Inferior parietal cortex (tissue), 1 donor: ENCODE data around the gene IRAK2.

Experiments used
- DNase-seq: peaks from one replicate; pipeline ENCODE4 v3.0.0-alpha.2; 2016; ENCODE audit errors: extremely low spot score

Gene IRAK2

DNA sequence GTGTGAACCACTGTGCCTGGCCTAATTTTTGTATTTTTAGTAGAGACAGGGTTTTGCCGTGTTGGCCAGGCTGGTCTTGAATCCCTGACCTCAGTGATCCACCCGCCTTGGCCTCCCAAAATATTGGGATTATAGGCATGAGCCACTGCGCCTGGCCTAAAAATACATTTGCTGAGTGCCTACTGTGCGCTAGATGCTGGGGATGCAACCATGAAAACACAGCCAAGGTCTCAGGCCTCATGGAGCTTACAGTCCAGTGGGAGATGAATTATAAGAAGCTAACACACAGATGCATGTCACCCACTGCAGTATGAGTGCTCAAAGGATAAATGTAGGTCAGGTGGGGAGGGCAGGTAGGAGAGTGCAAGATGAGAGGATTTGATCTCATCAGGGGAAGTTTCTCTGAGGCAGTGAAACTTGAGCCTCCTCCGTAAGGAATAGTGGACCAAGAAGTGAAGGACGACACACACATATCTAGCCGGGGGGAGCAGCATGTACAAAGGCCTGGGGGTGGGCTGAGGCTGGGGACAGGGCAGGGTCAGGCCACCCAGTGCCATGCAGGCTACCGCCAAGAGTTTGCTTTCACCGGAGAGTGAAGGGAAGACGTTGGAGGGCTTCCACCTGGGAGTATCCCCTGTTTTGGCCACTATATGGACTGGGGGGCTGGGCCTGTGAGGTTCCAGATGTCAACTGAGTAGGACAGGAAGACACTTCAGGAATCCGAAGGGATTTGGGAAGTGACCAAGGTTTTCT, 24.3 kb downstream of the IRAK2 start:
- no peak for DNase-seq

DNA sequence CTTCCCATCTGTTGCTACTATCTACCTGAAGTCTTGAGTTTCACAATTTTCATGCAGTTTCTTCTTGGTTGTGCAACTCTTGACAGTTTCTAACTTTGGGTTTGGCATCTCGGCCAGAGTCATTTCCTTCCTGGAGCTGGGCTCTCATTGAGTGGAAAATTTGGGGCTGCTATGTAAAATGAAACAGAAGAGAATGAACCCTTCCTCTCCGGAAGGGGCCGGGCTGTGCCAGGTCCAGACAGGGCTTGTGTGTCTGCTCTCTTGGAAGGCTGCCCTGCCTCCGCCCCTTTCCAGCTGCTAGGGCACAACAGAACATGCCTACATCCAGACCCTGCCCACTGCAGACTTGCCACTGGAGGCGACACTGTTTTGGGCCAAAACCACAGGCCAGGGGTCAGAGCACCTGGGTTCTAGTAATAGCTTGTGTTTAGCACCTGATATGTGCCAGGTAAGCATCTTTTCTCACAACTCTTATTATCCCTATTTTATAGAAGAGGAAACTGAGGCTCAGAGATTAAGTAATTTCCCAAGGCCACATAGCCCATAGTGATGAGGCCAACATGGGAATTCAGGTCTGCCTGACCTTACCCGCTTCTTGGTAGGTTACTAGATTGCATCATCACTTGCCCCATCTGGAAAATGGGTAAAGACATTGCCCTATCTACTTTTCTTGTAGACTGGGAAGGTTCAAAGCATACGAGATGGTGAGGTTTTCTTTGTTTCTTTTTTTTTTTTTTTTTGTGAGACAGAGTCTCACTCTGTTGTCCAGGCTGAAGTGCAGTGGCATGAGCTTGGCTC, 25.0 kb downstream of the IRAK2 start:
- peak; percentile 86 for DNase-seq

DNA sequence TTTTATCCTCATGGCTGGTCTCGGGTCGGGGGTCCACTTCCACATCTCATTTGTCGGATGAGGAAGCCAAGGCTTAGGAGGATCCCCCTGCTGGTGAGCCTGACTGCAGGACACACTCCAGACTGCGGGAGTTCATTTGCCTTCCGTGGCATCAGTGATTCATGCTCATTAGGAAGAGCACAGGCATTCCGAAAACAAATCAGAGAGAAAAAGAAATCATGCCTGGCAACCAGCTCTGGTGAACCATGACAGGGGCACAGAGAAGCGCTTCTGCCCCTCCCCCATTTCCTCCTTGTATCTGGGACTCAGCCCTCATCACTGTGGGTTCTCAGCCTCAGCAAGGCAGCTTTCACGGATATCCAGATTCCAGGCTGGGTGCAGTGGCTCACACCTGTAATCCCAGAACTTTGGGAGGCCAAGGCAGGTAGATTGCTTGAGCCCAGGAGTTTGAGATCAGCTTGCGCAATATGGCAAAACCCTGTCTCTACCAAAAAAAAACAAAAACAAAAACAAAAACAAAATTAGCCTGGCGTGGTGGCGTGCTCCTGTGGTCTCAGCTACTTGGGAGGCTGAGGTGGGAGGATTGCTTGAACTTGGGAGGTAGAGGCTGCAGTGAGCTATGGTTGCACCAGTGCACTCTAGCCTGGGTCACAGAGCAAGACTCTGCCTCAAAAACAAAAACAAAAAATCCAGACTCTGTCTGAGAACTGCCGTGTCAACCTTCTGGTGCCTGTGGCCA, 28.4 kb downstream of the IRAK2 start:
- DNase-seq: no peak

DNA sequence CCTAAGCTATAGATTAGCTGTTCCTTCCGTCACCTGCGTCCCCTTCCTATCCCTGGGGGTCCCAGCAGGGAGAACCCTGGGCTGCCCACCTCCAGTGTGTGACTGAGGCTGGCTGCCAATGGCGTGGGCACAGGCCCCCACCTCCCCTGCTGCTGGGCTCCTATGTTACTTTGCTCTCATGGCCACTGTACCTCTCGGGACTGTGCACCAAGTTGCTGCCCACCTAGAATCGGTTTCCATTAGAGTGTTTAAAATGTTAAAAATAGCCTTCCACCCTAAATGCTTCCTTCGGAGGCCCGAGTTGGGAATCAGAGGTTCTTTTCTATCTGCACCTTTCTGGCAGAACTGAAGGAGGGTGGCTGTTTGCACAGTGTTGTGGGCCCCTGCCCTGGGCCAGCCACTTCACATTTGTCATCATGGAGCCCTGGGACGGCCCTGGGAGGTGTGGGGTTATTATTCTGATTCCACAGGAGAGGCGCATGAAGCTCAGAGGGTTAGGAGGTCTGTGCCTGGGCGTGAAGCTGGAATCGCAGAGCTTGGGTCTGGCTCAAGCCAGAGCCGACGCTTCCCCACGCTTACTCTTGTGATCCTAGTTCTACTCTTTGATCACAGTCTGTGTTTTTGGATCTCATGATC, 29.1 kb downstream of the IRAK2 start:
- DNase-seq: no peak

DNA sequence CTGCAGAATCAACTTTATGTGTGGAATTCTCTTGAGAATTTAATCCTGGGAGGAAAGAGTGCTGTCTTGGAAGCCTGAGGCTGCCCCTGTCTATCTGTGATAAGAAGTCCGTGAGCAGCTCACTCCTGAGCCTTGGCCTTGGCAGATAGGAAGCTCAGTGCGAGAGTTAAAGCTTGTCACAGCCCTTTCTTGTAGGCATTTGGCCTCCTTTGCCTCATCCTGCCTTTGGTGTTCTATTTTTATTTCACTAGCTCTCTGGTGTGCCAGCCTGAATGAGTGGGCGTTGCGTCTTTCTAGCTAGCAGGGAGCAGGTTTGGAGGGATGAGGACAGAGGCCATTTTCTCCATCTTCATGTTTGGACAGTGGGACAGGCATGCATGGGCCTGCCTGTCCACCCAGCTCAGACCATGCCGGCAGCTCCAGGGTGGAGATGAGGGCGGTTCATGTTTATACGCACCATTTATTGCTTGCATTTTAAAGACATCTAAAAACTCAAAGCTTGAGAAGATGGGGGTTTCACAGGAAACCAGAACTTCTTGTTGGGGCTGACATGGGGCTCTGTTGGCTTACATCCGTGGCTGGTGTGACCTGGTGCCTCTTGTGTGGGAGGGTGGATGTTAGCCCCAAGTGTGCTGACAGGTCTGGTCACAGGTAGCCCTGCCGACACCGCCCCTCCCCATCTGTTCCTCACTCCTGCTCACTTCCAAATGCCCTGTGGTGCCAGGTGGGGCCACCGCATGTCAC, 29.8 kb downstream of the IRAK2 start:
- peak; percentile 64 for DNase-seq

DNA sequence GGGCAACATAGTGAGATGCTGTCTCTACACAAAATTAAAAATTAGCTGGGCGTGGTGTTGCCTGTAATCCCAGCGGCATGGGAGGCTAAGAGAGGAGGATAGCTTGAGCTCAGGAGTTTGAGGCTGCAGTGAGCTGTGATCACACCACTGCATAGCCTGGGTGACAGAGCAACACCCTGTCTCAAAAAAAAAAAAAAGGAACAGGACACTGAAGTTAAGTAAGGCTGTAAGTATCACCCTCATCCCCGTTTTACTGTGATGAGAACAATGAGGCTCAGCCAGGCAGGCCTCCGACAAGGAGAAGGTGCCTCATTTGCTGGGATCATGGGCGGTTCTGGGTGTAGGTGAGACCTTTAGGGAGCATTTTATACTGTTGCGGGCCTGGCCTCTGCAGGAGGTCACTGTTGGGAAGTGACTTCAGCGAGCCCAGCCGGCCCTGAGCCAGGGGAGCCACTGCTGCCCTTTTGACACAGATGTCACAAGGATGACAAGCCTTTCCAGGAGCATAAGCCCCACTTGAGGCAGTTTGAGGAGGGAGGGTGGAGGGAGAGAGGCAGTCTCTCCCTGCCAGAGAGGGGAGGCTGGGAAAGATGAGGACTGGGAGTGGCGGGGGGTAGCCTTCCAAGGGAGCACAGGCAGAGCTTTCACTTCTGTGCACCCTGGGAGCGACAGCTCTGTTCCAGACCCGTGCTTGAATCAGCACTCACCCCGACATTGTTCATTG, 30.8 kb downstream of the IRAK2 start:
- peak; percentile 27 for DNase-seq

DNA sequence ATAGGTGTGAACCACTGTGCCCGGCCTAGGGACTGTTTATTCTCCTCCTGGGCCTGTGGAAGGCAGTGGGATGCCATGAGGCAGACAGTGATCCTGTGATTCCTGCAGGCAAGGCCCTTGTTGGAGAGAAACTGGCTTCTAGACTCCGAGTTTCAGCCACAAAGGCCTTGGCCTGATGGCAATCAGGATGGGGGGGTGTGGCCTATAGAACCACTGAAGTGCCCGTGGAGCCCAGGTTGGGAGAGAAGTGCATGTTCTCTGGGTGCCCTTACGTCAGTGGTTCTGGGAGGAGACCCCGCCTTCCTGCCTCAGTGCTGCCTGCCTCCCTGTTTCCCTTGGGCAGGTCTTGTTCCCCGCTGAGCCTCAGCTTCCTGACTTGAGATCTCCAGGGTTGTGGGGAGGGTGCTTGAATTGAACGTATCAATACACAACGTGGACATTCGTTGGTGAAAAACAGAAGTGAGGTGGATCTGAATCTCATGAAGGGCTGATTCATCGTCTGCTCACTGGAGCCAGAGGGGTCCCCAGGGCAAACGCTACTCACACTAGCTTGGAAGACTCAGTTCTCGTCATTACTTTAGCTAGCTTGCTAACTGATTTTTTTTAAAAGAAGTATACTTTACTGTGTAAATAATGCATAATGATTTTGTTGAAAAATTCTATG, 31.8 kb downstream of the IRAK2 start:
- no peak for DNase-seq

DNA sequence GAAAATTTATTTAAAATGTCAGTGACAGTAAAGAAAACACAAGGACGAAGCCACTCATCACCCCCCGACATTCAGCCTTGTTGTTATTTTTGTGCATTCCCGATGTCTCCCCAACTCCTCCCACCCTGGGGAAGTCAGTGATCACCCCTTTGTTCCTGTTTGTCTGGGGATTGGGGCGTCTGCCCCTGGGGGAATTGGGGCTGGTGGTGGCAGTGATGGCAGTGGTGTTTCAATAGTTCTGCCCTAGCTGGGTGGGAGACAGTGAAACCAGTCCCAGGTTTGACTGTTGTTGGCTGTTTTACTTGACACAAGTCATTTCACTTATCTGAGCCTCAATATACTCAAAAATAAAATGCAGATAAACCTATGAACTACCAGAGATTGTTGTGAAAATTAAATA, 33.5 kb downstream of the IRAK2 start:
- no peak for DNase-seq

DNA sequence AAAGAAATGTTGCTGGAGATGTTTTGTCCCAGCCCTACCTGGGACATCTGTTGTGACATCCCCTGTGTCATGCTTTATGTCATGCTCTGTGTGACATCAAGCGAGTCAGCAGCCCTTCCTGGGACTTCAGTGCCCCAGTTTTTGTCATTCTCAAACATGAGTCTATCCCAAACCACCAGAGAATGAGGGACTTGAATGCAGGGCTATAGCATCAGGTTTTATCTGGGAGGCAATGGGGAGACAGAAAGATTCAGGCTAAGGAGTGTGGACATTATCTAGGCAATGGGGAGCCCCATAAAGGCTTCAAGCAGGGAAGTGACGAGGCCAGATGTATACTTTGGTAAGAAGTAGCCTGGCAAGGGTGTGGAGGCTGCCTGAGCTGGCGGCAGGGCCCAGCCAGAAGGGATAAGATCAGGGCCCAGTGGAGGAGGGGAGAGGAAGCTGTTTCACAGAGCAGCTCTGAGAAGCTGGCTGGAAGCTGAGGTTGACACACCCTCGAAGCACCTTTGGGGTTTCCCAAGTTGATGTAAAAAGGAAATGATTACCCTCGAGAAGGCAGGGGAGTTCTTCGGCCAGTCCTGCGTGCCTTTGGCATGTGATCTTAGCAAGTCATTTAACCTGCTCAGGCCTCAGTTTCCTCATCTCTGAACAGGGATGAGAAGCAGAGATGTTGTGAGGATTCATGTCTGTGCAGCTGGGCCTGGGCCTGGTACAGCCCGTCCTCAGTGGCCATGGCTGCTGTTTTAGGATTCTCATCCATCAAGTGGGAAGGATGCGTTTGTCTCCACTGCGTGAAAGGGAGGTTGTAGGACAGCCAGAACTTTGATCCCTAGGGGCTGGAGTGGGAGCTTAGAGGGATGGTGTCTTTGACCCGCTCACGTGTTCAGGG, 34.3 kb downstream of the IRAK2 start:
- DNase-seq: no peak

DNA sequence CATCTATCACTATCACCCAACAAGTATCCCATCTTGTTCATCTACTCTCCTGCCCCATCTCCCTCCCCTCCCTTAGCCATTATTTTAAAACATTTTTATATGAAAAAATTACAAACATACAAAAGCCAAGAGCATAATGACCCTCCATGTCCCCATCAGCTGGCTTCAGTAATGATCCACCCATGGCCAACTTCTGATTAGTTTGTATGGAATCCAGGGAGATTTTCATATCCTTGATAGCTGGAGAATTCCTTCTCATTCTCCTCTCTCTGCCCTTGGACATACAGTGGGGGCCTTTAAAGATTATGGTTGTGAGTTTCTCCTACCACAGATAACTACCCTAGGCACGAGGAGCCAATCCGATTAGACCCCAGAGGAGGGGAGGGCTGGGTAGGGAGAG, 40.2 kb downstream of the IRAK2 start:
- no peak for DNase-seq

DNA sequence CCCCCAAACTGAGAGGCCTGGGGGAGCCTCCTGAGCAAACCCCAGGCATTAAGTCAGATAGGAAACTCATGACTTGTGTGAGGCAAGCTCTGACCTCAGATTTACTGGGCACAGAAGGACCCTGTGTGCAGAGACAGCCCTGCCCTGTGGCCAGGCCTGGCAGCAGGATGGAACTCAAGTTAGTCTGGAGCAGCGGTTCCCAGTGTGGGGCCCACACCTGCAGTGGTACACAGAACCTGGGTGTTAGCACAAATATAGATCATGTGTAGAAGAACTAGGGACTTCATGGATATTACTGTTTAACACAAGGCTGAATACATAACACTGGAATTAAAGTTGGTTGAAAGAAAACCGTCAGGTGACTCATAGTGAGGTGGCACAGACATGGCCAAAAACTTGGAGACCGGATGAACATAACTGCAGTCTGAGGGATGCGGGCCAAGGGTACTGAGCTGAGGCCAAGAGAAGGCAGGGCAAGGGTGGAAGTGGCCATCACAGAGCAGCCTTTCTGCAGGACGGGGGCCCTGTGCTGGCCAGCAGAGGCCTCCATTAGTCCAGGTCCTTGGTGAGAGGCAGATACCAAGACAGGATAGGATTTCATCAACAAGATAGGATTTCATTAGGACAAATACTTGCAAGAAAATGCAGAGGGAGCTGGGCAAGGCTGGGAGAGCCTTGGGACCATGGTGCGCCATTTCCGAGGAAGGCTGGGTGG, 40.9 kb downstream of the IRAK2 start:
- DNase-seq: no peak

DNA sequence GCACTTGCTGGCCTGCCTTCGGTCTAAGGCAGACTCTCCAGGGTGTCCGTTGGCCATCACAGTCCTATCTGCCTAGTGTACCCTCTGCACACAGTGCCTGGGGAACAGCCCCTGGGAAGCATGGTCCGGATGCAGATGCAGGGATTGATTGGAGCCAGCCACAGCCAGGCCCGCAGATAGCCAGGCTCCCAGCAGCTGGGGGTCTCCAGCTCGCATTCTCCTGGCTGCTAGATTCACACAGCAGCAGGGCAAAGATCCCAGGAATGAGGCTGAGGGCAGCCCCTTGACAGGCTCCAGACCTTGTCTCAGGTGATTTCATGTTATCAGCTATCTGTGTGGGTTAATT, 41.4 kb downstream of the IRAK2 start:
- DNase-seq: no peak

DNA sequence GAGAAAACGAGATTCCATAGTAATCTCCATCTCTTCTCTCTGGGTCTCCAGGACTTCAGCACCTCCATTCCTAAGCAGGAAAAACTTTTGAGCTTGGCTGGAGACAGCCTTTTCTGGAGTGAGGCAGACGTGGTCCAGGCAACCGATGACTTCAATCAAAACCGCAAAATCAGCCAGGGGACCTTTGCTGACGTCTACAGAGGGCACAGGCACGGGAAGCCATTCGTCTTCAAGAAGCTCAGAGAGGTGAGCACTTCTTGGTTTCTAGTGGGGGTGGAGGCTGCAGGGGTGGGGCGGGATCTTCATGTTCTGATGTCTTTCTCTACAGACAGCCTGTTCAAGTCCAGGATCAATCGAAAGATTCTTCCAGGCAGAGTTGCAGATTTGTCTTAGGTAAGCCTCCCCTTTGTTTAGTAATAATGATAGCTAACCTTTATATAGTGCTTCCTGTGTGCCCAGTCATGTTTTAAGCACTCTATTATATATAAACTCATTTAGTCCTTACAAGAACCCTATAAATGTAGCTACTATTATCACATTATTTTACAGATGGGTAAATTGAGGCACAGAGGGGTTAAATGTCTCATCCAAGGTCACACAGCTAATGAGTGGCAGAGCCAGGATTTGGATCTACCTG, 48.6 kb downstream of the IRAK2 start:
- no peak for DNase-seq

DNA sequence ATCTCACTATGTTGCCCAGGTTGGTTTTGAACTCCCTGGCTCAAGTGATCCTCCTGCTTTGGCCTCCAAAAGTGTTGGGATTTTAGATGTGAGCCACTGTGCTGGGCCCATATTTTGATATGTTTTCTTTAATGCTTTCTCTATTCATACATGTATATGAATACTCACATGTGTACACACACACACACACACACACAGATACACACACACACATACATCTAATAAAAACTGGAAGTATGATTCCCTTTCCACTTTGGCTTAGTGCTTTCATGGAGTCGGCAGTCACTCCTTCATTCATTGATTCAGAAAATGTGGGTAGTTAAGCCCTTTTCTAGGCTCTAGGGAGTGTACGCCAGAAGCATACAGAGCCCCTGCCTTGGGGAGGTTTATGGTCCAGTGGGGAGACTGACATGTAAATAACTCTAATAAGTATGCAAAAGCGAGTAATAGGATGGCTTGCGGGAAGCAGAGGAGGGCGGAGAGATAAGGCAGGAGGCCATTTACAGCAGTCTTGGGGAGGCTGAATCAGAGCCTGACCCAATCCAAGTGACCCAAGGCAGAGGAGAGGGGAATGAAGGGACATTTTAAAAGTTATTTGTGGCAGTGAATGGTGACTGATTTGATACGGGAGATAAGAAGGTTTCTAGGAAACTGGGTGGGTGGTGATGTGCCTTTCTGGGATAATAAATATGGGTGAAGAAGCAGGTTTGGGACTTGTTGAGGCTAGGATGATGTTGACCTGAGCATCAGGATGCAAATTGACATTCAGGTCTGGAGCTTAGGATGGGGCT, 51.1 kb downstream of the IRAK2 start:
- no peak for DNase-seq

DNA sequence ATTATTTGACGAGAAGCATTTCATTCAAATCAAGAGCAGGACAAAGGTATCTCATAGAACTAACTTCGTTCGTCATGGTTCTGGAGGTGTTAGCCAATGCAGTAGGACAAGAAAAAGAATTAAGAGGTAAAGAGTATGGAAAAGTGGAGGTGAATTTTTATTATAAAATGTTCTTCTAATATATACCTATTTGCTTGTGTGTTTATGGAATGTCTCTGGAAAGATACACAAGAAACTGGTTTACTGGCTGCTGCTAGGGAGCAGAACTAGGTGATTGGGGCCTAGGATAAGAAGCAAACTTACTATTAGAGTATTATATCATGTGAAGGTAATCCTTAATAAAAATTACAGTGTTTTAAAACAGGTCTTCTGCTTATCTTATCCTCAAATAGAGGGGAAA, 52.6 kb downstream of the IRAK2 start:
- DNase-seq: no peak

DNA sequence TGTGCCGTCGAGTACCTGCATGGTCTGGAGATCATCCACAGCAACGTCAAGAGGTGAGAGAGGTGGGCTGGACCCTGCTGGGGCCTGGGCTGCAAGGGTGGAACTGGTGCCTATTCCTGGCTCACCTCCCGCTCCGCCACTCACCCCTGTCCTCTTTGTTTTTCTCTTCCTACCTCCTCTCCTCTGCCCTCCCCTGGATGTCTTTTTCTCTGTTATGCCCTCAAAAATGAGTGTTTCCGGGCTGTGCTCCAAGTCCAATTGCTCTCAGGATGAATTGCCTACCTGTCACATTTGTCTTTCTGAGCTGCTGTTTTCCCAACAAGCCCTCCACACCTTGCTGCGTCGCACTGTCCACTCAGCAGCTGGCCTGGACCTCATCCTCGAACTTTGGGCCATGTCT, 55.0 kb downstream of the IRAK2 start:
- no peak for DNase-seq
